Occipital lobe (tissue), 2 donors: ENCODE data around the gene ADAMTS3. TPM values are rescaled to one million over a fixed set of nuclear protein-coding genes. Genes with fewer than 3 reads are reported as not detected.

Source experiments
- DNase-seq: peaks from one replicate; lab custom pipeline; 2025; lab: John Stamatoyannopoulos, UW
- total RNA-seq: library from RNA; depleted of rRNA; stranded (reverse); fragments of >200 nt; gene quantifications from one replicate; pipeline ENCODE4 v1.2.3, GENCODE V29; 2014

The ADAMTS3 gene
- total RNA-seq, 1 donor from 2014 or later, result 21.5 TPM

DNA sequence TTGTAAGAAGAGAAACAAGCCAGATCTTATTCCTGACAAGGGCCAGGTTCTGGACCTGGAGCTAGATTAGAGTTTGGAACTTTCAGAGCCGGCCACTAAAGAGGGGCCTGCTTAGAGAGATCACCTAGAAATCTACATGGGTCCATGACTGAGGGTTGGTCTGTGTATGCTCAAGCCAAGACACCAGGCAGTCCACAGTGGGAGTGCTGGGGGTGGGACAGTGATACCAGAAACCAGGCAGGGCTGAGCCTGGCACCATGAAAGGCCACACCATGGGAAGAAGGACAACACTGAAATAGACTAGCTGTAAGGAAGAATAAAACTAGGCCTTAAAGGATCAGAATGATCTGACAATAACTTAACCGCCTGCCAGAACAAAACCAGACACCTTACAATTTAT is 267.3 kb downstream of the ADAMTS3 start:
- no peak for DNase-seq

- DNase-seq, result no peak
Observed at GRCh38 chr4:72300126-72300525, 268.9 kb downstream of the ADAMTS3 start.

DNA sequence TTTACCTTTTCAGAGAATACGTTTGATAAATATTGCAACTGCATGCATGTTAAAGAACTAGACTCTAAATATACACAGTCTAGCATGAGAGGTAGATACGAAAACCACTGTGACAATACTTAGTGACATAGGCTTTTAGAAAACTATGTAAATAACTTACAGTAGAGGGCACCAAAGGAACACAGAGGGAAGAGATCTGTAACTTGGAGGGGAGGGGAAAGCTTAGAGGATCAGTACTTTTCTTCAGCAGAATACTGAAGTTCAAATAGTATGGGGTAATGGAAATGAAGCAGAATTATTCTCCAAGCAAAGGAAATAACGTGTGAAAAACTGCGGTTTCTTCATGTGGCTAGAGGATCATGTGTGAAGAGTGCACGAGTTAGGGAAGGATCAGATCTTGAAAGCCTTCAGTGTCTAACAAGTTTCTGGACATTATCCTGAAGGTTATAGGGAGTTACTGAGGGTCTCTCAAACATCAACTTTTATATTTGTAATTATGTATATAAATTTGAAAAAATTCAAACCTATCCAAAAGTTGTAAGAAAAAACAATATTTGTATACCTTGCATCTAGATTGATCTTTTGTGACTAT is 273.0 kb downstream of the ADAMTS3 start:
- no peak for DNase-seq

GRCh38 chr4:72290737-72291136 is 278.3 kb downstream of the ADAMTS3 start:
- no peak for DNase-seq

DNA sequence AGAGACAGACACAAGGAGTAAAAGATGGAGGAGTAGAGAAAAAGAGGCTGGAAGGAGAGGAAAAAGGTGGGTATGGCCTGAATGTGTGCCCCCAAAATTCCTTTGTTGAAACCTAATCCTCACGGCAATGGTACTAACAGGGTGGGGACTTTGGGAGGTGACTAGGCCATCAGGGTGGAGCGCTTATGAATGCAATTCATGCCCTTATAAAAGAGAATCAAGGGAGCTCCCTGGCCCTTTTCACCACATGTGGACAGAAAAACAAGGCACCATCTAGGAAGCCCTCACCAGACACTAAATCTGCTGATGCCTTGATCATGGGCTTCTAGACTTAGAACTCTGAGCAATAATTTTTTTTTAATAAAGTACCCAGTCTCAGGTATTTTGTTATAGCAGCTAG is 282.1 kb downstream of the ADAMTS3 start:
- DNase-seq, result no peak

DNA sequence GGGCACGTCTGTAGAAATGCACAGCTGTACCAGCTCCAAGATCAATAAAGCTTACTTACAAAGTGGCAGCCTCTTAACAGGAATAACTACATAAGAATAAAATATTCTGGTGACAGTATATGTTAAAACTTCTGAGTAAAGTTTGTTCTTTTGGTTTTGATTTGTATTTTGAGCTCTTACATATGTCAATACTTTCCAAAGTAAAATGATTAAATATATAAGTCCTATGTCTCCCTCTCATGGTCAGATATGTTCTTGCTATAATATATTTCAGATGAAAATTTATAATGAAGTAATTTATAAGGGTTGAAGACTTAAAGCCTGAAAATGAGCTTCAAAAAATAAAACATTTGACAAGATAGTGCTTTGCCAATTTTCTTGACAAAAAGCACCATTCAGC is 282.8 kb downstream of the ADAMTS3 start:
- DNase-seq, result no peak

DNA sequence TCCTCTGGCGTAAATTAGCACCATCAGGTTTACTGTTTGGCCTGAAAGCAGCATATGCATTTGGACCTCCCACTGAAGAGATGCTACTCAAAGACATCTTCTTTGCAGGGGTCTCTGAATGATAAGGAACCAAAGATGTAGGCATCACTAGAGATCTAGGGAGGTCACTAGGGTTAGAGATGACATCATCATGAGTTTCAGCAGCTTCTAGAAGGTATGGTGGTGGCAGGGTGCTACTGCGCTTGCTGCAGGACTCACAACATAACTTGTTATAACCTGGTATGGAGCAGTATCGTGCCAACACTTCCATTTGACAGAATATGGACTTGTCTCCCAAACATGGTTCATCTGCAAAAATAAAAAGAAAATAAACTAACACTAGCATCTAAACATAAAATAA is 285.7 kb downstream of the ADAMTS3 start:
- no peak for DNase-seq

GRCh38 chr4:72280252-72280651 is 288.8 kb downstream of the ADAMTS3 start:
- DNase-seq, result no peak

- DNase-seq, result no peak
Observed at GRCh38 chr4:72275381-72275780, 293.6 kb downstream of the ADAMTS3 start.

DNA sequence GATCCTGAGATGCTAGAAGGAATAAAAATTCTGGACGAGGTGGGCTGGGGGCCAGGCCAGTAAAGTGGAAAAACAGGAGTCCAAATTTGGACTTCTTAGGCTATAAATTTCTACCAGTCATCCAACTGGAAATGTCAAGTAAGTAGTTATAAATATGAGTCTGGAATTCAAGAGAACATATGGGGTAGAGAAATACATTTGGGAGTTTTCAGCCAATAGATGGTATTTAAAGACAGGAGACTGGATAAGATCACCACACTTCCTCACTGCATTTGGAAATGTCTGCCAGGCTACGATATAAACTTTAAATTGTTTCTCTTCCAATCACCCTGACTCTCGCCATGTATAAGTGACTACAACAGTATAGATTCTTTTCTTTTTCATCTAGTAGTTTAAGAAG is 294.8 kb downstream of the ADAMTS3 start:
- no peak for DNase-seq

DNA sequence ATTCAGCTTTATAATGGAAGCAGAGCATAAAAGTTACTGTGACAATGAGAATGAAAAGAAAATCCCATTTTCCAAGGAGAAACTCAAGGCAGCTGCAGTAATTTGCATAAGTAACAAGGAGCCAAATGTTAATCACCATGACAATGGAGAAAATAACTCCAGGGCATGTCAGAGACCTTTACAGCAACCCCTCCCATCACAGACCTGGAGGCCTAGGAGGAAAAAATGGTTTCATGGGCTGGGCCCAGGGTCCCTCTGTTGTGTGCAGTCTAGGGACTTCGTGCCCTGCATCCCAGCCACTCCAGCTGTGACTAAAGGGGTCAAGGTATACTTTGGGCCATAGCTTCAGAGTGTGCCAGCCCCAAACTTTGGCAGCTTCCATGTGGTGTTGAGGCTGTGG is 313.8 kb downstream of the ADAMTS3 start:
- no peak for DNase-seq

GRCh38 chr4:72243641-72244040 is 325.4 kb downstream of the ADAMTS3 start:
- DNase-seq, result no peak

GRCh38 chr4:72239487-72240116 is 329.4 kb downstream of the ADAMTS3 start:
- DNase-seq, result no peak
